Hepatic stellate cell (primary cell): ENCODE measurements around the gene GK.
"Not testable (repeated sequence)": the region's sequence is repeated elsewhere in the genome, so short reads cannot be mapped to it uniquely, and the experiment has no call there.

Experiments used
- DNase-seq: peaks from one replicate; pipeline ENCODE4 v3.0.0; 2011; ENCODE audit warnings: low spot score

GK gene

DNA sequence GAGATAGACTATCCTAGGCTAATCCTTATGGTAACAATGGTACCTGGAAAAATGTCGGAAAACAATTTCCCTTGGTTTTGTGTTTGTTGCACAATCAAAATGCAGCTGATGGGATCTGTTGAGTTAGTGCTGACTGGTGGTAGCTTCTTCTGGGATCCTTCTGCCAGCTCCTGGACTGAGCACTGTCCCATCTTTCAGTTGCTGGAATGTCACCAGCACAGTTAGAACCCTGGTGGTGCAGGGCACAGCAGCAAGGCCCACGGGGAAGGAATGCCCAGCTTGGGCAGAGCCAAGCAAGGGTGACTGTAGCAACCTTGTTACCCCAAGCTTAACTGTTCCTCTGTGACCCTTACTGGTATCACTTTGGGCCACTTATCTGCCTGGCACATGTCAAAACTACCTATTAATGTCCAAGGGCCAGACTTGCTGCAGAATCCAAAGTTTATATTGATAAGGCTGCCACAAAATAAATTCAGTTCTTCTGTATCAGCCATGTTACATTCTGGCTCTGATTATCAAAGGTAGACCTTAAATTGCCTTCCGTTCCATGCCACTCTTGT lies 53.1 kb downstream of the GK start:
- no peak for DNase-seq

DNA sequence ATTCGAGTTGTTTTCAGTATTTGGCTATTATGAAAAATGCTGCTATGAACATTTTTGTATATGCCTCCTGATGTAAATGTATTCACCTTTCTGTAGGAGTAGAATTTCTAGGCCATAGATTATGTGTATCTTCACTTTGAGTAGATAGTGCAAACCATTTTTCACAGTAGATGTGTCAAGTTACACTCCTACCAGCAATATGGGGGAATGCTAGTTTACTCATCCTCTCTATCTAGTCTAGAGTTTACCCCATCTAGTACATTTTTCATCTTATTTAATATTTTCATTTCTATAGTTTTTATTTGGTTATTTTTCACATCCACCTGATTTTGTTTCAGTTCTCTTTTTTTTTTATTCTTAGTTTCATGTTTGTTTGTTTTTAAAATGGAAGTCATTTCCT lies 59.0 kb downstream of the GK start:
- DNase-seq: no peak

DNA sequence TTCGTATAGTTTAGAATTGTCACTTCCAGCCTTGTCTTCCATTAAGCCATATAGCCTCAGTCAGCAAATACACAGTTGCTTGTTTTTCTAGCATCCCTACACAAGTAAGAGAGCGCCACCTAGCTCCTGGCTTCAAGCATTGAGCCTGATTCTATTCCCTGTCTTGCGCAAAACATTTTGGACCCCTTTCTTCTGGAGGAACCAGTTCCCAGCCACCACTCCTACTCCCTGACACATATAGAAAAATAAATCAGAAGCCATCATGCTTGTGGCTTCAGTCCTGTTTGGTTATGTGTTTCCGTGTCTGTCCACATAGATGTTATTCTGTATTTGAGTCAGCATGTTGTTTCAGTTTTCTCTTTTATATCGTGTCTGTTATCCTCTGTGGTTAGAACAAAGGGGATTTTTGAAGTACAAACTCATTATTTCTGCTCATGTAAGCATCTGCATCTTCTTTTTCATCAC lies 59.9 kb downstream of the GK start:
- peak; percentile 28 for DNase-seq

DNA sequence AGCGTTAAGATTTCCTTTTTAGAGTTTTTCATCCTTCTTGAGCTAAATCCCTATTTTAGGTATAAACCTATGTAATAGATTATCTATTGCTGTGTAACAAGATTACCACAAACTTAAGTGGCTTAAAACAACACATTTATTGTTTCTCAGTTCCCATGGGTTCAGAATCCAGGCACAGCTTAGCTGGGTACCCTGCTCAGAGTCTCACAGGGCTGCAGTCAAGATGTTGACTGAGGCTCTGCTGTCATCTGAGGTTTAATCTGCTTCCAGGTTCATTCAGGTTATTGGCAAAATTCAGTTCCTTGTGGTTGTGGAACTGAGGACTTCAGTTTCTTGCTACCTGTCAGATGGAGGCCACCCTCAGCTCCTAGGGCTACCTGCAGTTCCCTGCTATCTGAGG lies 60.9 kb downstream of the GK start:
- no peak for DNase-seq

DNA sequence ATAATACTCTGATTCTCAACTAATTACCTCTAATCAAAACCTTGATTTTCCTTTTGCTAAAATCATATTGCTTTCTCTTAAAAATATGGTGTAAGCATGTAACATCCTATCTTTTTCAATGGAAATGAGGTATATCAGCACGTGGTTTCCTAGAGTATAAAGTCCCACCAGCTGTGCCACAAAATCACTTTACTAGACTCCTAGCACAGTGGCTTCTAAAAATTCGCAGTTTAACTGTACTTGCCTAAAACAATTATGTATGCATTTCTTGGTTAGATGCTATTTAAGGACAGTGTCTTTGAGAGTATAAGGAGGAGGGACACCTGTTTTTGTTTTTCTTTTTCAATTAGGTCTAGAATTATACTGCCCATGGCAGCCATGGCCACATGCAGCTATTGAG lies 62.8 kb downstream of the GK start:
- no peak for DNase-seq

DNA sequence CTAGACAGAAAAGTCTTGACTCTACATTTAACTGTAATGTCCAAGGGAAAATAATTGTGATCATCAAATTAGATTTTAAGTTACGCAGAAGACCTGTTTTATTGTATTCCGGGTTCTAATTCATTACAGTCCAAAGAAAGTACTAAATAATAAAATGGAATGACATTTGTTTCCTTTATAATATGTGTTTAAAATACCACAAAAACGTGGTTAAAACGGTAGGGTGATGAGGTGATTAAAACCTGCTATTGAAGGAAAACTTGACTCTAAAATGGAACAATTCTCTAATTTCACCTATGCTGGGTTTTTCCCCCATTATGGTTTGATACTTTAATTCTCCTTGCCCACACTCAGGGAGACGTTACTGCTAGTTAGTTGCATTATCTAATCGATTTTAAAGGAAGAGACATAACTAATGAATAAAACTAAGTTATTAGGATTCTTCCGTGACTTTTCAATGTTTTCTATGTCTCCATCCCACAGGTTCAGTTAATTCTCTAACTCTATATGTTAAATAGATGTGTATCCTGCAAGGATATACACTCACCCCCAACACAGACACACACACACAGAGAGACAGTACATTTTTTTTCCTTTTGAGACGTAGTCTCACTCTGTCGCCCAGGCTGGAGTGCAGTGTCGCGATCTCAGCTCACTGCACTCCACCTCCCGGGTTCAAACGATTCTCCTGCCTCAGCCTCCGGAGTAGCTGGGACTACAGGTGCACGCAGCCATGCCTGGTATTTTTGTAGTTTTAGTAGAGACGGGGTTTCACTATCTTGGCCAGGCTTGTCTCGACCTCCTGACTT lies 80.8 kb downstream of the GK start:
- no peak for DNase-seq

DNA sequence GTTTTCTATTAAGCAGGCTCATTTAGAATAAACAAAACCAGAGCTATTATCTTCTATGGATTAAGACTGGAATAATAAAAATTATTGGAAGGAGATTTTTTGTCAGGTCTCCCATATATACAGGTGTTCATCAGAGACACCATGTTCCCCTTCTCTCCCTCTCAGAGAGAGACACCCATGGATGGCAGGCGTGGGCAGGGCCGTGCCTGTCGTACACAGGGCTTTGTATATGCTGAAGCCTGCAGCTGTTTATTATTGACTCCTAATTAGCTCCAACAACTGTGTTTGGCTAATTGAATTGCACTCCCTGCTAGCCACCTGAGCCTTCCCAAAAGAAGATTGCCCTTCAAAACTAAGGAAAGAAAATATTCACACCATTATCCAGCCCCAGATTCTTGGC lies 81.6 kb downstream of the GK start:
- DNase-seq: no peak

DNA sequence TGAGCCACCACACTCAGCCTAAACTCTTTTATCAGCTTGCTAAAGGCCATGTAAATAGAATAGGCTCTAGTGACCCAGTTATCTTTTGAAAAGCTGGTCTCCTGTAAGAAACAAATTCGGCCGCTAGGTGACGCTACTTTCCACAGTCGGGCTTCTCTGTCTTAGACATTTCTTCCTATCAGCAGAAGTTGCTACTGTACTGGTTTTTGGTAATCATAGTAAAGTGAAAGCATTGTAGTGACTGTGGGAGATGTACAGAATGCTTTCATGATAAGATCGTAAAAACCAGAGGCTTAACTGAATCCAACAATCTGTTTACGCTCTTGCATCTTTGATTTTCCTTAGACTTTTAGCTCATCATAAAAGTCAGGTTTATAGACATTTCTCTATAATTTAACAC lies 82.6 kb downstream of the GK start:
- DNase-seq: peak; percentile 28

DNA sequence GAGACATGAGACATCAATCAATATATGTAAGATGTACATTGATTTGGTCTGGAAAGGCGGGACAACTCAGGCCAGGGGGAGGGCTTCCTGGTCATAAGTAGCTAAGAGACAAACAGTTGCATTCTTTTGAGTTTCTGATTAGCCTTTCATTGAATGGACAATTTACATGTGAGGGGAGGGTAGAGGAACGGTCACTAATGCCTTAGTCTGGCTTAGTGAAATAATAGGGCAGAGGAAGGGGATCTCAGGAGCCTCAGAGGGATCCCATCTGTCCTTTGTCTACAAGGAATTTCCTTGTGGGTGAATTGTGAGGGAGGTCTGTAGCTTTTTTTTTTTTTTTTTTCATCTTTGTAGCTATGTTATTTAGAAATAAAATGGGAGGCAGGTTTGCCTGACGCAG lies 88.3 kb downstream of the GK start:
- DNase-seq: no peak

DNA sequence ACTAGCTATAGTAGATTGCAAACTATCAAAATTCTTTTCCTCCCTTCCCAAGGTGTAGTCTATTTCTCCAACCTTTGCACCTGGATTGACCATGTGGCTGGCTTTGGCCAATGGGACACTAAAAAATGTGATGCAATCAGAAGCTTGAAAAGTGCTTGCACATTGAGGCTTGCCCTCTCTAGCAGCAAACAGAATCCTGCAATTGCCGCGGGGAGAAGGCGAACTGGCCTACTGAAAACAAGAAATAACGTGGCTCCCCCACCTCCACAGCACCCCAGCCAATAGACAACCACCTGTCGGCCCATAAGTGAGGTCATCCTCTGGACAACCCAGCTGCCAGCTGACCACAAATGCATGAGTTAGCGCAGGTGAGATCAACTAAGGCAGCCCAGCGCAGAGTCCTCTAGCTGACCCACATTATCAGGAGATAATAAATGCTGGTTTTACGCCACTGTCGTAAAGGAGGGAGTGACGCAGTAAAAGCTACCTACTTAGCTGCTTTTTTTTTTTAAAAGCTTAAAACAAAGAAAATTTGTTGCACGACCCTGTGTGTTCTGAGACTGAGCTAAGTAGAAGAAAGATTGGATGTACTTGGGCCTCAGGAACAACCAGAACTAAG lies 95.2 kb downstream of the GK start:
- DNase-seq: no peak

DNA sequence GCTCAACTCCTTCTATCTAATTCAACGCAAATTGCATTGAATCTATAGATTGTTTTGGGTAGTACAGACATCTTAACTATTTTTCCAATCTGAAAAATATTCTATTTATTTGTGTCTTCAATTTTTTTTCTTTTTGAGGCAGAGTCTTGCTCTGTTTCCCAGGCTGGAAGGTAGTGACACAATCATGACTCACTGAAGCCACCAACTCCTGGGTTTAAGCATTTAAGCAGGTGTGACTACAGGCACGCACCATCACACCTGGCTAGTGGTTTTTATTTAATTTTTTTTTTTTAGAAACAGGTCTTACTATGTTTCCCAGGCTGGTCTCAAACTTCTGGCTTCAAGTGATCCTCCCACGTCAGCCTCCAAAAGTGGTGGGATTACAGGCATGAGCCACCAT lies 98.3 kb downstream of the GK start:
- DNase-seq: no peak

DNA sequence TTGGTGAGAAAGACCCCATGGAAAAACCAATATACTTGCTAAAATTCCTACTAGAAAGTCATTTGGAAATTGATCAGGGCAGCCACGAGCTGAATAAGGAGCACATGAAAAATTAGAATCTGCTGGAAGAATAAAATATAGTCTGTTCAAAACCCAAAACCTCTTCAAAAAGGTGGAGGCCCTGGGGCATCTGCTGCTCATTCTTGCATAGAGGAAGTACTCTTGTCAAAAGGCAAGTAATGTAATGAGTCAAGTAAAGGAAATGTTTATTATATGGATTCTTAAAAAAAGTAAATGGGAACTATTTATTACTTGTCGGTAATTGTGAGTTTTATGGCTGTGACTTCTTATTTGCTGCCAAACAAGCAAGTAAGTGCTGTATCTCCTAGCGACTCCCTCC lies 109.5 kb downstream of the GK start:
- DNase-seq: no peak

DNA sequence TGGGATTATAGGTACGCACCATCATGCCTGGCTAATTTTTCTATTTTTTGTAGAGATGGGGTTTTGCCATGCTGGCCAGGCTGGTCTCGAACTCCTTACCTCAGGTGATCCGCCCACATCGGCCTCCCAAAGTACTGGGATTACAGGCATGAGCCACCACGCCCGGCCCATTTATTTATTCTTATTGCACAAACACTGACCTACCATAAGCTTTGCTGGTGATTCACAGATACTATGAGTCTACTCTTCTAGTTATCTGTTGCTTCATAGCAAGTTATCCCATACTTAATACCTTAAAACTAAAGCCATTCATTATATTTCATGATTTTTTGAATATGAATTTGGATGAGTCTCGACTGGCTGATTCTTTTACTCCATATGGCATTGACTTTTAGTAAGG lies 120.5 kb downstream of the GK start:
- DNase-seq: not testable (repeated sequence)

DNA sequence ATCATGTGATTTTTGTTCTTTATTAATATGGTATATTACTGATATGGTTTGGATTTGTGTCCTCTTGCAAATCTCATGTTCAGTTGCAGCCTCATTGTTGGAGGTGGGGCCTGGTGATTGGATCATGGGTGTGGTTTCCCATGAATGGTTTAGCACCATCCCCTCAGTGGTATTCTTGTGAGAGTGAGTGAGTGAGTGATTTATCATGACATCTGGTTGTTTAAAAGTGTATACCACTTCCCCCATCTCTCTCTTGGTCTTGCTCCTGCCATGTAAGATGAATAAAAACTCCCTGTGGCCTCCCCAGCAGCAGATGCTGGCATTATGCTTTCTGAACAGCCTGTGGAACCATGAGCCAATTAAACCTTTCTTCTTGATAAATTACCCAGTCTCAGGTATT lies 124.4 kb downstream of the GK start:
- no peak for DNase-seq

DNA sequence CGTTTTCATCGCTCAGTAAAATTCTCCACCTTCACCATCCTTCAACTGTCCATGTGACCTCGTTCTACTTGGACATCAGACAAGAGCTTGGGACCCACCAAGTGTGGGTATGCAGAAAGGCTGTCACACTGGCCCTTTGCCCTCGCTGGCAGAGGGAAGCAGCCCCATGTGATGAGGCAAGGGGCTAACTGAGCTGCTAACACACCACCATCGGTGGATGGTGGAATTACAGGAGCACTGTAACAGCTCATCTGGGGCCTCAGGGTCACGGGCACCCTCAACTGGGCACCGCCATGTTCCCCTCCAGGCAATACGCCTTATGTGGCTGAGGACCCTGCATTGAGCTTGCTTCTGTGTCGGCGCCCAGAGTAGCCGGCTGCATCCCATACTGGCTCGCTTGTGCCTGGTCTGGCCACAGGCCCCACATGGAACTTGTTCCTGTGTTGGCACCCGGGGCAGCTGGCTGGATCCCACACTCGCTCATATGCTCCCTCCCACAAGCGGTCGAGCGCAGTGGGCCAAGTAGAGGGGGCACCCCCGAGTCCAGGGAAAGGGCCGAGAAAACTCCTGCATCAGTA lies 126.3 kb downstream of the GK start:
- DNase-seq: no peak
